Skeletal muscle tissue (tissue), 4 donors: ENCODE results near the gene CCDC137. TPM values are rescaled to one million over a fixed set of nuclear protein-coding genes. Genes with fewer than 3 reads are reported as not detected.

ENCODE experiments used
- H3K27ac ChIP-seq: one replicate; pipeline ENCODE4 v1.7.0; 2013; ENCODE audit warnings: mild to moderate bottlenecking, low read depth, low read length, inconsistent platforms
- H3K27me3 ChIP-seq, 3 donors: one replicate each; pipeline ENCODE4 v1.7.0; 2013; ENCODE audit warnings: low read length in 3 of 3; ENCODE audit not compliant: control insufficient read depth in 3 of 3, insufficient read depth in 3 of 3
- H3K36me3 ChIP-seq, 3 donors: one replicate each; pipeline ENCODE4 v1.7.0; 2013; ENCODE audit warnings: low read length in 3 of 3; ENCODE audit not compliant: control insufficient read depth in 3 of 3, insufficient read depth in 3 of 3
- H3K4me1 ChIP-seq, 3 donors: one replicate each; pipeline ENCODE4 v1.7.0; 2013; ENCODE audit warnings: low read length in 3 of 3, mild to moderate bottlenecking in 3 of 3; ENCODE audit not compliant: control insufficient read depth in 3 of 3, insufficient read depth in 3 of 3
- H3K4me3 ChIP-seq, 3 donors: one replicate each; pipeline ENCODE4 v1.7.0; 2013; ENCODE audit warnings: low read length in 3 of 3
- H3K9ac ChIP-seq, 3 donors: one replicate each; pipeline ENCODE4 v1.7.0; 2013; ENCODE audit warnings: low read length in 3 of 3, mild to moderate bottlenecking in 3 of 3, moderate library complexity in 2 of 3, low read depth in 1 of 3
- H3K9me3 ChIP-seq, 3 donors: one replicate each; pipeline ENCODE4 v1.7.0; 2013; ENCODE audit warnings: low read length in 3 of 3; ENCODE audit not compliant: control insufficient read depth in 3 of 3
- total RNA-seq: library from RNA; depleted of rRNA; stranded (reverse); fragments of >200 nt; gene quantifications from one replicate; pipeline ENCODE4 v1.2.3, GENCODE V29; 2014
- donor health status: Osteomylitis.

CCDC137 gene
- total RNA-seq, 1 donor from 2014 or later, result 5.7 TPM

- no peak overlapping the region for H3K4me3 ChIP-seq
- H3K9ac ChIP-seq, result no peak overlapping the region
- H3K27ac ChIP-seq, result no peak overlapping the region
- H3K36me3 ChIP-seq, result no peaks in the 10 kb centered on the region
- H3K9me3 ChIP-seq, result peaks cover 0 to 4% (median 0%) of the 10 kb centered on the region in 3 donors
- H3K4me1 ChIP-seq, result peaks cover 0 to 4% (median under 1%) of the 10 kb centered on the region in 3 donors
- H3K27me3 ChIP-seq, result peaks cover 34 to 46% (median 39%) of the 10 kb centered on the region in 3 donors
Observed at GRCh38 chr17:81650951-81651350, 15.6 kb upstream of the CCDC137 start.

GRCh38 chr17:81651692-81652091 is 14.8 kb upstream of the CCDC137 start:
- Histone ChIP-seq H3K4me3 (no peak overlapping the region), H3K9me3 (peaks cover 0 to 4% (median 0%) of the 10 kb centered on the region in 3 donors), H3K4me1 (peaks cover 0 to 5% (median 3%) of the 10 kb centered on the region in 3 donors), H3K27me3 (peaks cover 32 to 46% (median 39%) of the 10 kb centered on the region in 3 donors), H3K9ac (no peak overlapping the region), H3K36me3 (no peaks in the 10 kb centered on the region), H3K27ac (no peak overlapping the region)

DNA sequence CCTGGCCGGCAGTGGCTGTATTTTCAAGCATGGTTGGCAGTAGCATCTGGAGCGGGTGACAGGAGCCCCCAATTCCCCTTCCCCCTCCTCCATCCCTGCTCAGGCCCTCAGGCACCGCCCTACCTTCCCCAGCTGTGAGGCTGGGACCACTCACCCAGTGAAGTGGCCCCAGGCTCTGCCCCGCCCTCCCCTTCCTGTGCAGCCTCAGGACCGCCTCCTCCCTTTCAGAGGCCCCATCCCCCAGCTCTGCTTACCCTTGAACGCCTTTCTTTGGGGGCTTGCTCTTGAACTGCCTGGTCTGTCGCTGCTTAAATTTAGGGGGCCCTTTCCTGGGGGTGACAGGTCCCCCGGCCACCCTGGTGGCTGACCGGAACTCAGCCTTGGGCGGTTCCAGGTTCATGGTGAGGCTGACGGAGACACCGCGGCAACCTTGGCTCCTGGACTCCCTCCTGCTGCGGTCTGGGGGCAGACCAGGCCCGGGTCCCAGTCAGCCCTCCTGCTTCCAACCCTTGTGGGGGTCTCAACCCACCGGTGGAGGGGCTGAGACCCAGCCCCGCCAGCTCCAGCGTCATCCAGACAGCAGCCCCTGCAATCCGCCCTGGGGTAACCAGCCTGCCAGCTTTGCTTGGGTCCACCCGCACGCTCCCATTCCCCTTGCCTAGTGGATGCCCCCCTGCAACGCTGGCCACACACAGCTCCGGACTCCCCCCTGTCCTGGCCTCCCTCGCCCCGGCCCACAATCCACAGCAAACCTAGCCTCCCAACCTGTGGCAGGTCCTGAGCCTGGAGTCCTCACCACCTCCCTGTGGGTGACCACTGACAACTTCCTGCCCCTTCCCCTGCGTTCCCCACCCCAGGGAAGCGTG is 13.4 kb upstream of the CCDC137 start:
- peaks cover 20 to 33% (median 26%) of the 10 kb centered on the region in 3 donors for H3K27me3 ChIP-seq
- H3K27ac ChIP-seq, result no peak overlapping the region
- no peak overlapping the region for H3K9ac ChIP-seq
- no peak overlapping the region for H3K4me3 ChIP-seq
- H3K36me3 ChIP-seq, result no peaks in the 10 kb centered on the region
- peaks cover 0 to 4% (median 0%) of the 10 kb centered on the region in 3 donors for H3K9me3 ChIP-seq
- H3K4me1 ChIP-seq, result peaks cover 0 to 5% (median 3%) of the 10 kb centered on the region in 3 donors

DNA sequence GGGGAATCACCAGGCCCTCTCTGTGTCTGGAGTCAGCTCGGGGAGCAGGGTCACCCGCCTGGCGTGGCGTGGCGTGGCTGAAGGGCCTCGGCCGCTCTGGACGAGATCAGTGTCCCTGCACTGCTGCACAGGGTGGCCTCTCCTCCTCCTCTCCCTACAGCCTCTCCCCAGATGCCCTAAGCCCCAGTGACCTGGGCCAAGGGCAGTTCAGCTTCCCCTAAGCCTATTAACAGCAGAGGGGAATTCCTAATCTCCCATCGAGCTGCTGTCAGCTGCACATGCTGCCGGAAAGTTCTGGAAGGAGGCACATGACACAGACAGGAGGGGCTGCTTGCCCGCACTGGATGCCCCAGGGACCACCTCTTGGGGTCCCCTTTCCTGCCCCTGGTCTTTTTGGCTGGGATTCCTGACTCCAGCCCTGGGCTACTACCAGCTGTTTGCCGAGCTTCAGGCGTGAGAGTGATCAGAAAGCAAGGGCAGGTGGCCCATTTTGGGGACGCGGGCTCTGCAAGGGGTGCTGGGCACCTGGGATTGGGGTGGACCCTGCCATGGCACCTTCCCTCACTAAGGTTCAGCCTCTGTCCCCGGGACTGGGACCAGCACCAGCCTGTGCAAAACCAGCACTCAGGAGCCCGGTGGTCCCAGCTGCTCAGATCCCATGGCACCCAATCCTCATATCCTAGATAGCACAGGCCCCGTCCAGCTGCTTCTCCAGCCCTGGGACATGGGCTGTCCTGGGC is 11.0 kb upstream of the CCDC137 start:
- H3K27me3 ChIP-seq, result peaks cover 8 to 17% (median 11%) of the 10 kb centered on the region in 3 donors
- H3K9me3 ChIP-seq, result no peaks in the 10 kb centered on the region
- H3K4me1 ChIP-seq, result peaks cover 0 to 5% (median 3%) of the 10 kb centered on the region in 3 donors
- H3K9ac ChIP-seq, result no peak overlapping the region
- H3K4me3 ChIP-seq, result no peak overlapping the region
- H3K36me3 ChIP-seq, result no peaks in the 10 kb centered on the region
- H3K27ac ChIP-seq, result no peak overlapping the region

DNA sequence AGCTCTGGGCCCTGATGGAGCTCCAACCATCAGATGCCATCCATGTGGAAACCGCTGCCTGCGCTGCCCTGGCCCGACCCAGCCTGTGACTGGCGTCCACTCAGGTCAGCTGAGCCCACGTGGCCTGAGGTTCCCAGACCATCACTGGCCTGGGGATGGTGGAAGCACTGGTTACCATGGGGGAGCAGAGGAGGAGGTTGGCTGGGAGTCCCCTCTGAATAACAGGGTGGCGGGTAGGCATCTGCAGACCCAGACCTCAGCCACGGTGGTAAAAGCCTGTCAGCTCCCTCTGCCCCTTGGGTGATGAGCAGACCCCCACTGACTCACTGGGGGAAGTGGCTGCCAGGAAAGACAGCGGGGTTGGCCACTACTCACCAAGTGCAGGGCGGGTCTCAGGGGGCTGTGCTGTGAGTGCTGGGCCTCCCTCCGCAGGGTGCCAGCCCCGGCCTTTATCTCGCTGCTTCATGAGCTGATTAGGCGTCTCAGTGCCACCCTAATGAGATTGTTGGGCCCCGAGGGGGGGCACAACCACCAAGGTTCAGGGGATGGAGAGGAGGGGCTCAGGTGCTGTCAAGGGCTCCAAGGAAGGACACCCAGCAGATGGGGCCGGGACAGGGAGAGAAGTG is 10.3 kb upstream of the CCDC137 start, which contains the start of gene PDE6G:
Gene PDE6G, minus strand, starts transcription at position 425 of the 626 bp plus-strand sequence. CDS start 3,237 bp downstream, outside the sequence.
- H3K27ac ChIP-seq, result no peak within 1 kb of the TSS
- H3K36me3 ChIP-seq, result no peaks in the 10 kb centered on the region
- no peak within 1 kb of the TSS for H3K4me3 ChIP-seq
- H3K27me3 ChIP-seq, result peaks cover 2 to 13% (median 5%) of the 10 kb centered on the region in 3 donors
- H3K9me3 ChIP-seq, result no peaks in the 10 kb centered on the region
- no peak within 1 kb of the TSS for H3K9ac ChIP-seq
- H3K4me1 ChIP-seq, result peaks cover 0 to 5% (median 3%) of the 10 kb centered on the region in 3 donors

DNA sequence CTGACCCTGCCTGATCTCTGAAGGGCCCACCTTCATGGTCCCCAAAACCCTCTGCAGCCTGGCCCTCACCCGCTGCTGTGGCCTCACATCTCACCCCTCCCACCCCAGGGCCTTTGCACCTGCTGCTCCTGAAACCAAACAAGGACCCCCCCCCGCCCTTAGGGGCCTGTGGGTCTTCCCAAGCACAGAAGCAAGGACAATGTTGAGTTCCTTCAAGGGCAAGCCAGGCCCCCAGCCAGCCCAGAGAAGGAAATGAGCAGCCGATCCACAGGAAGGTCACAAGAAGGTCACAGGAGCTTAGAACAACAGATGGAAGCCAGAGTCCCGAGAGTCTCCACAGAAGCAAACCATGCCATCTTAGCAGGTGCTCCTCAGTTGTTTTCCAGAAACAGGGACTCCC is 9.7 kb upstream of the CCDC137 start:
- peaks cover 2 to 9% (median 4%) of the 10 kb centered on the region in 3 donors for H3K27me3 ChIP-seq
- H3K4me3 ChIP-seq, result no peak overlapping the region
- no peak overlapping the region for H3K27ac ChIP-seq
- H3K9ac ChIP-seq, result no peak overlapping the region
- H3K36me3 ChIP-seq, result no peaks in the 10 kb centered on the region
- peaks cover 0 to 5% (median 3%) of the 10 kb centered on the region in 3 donors for H3K4me1 ChIP-seq
- no peaks in the 10 kb centered on the region for H3K9me3 ChIP-seq

GRCh38 chr17:81659038-81659437 is 7.5 kb upstream of the CCDC137 start:
- Histone ChIP-seq H3K9me3 (no peaks in the 10 kb centered on the region), H3K9ac (no peak overlapping the region), H3K4me1 (peaks cover 0 to 5% (median 4%) of the 10 kb centered on the region in 3 donors), H3K27me3 (peaks cover 0 to 2% (median under 1%) of the 10 kb centered on the region in 3 donors), H3K4me3 (no peak overlapping the region), H3K27ac (no peak overlapping the region), H3K36me3 (no peaks in the 10 kb centered on the region)

DNA sequence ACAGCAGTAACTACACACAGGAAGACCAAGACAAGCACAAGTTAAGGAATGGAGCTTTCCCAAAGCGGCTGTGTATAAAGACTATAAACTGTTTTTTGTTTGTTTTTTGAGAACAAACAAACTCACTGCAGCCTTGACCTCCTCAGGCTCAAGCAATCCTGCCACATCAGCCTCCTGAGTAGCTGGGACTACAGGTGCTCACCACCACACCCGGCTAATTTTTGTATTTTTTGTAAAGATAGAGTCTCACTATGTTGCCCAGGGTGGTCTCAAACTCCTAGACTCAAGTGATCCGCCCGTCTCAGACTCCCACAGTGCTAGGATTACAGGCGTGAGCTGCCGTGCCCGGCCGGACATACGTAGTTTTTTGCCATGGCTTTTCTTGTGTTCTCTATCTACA is 6.1 kb upstream of the CCDC137 start:
- Histone ChIP-seq H3K36me3 (peaks cover 3 to 6% (median 4%) of the 10 kb centered on the region in 3 donors), H3K27me3 (peaks cover 0 to under 1% (median 0%) of the 10 kb centered on the region in 3 donors), H3K9ac (no peak overlapping the region), H3K9me3 (no peaks in the 10 kb centered on the region), H3K4me3 (no peak overlapping the region), H3K27ac (no peak overlapping the region), H3K4me1 (peaks cover 2 to 13% (median 6%) of the 10 kb centered on the region in 3 donors)

GRCh38 chr17:81662002-81662401 is 4.5 kb upstream of the CCDC137 start:
- no peaks in the 10 kb centered on the region for H3K27me3 ChIP-seq
- peaks cover 3 to 6% (median 4%) of the 10 kb centered on the region in 3 donors for H3K36me3 ChIP-seq
- H3K4me3 ChIP-seq, result no peak overlapping the region
- no peak overlapping the region for H3K9ac ChIP-seq
- H3K27ac ChIP-seq, result no peak overlapping the region
- no peaks in the 10 kb centered on the region for H3K9me3 ChIP-seq
- H3K4me1 ChIP-seq, result peaks cover 10 to 22% (median 10%) of the 10 kb centered on the region in 3 donors
